Uterus (tissue), 2 donors: Measurements from ENCODE around the gene SCAMP5.

ENCODE experiments used
- CTCF ChIP-seq, 4 experiments: fragments of 200-600 bp in 2 of 4; fragments of 450-650 bp in 2 of 4; sonication (generic) in 2 of 4; IDR thresholded peaks; one replicate each; pipeline ENCODE4 v1.5.1; 2016 to 2019; ENCODE audit warnings: antibody characterized with exemption in 4 of 4, mild to moderate bottlenecking in 2 of 4, moderate library complexity in 1 of 4
- POLR2A ChIP-seq, 2 donors: fragments of 450-650 bp; IDR thresholded peaks; one replicate each; pipeline ENCODE4 v1.6.1; 2016; ENCODE audit warnings: antibody characterized with exemption in 2 of 2, mild to moderate bottlenecking in 1 of 2, moderate library complexity in 1 of 2

- no peak for TF ChIP-seq CTCF (IDR thresholded peaks at IDR 0.05)
- TF ChIP-seq POLR2A (IDR thresholded peaks at IDR 0.05): no peak
Measured at GRCh38 chr15:74962671-74963070, 32.7 kb upstream of the SCAMP5 start.
